Mucosa of stomach (tissue), 1 donor: ENCODE results near the gene NACC2.
"Not testable (repeated sequence)": the region's sequence is repeated elsewhere in the genome, so short reads cannot be mapped to it uniquely, and the experiment has no call there.

Experiments used
- H3K27me3 ChIP-seq: one replicate; pipeline ENCODE4 v1.7.0; 2013; ENCODE audit warnings: mild to moderate bottlenecking, low read length; ENCODE audit not compliant: control insufficient read depth, insufficient read depth
- H3K36me3 ChIP-seq: one replicate; pipeline ENCODE4 v1.7.0; 2013; ENCODE audit warnings: low read length; ENCODE audit not compliant: control insufficient read depth, insufficient read depth
- H3K4me1 ChIP-seq: one replicate; pipeline ENCODE4 v1.7.0; 2013; ENCODE audit warnings: mild to moderate bottlenecking, low read length; ENCODE audit not compliant: control insufficient read depth, insufficient read depth
- H3K4me3 ChIP-seq: one replicate; pipeline ENCODE4 v1.7.0; 2013; ENCODE audit warnings: low read length
- H3K9ac ChIP-seq: one replicate; pipeline ENCODE4 v1.7.0; 2013; ENCODE audit warnings: mild to moderate bottlenecking, low read length, moderate library complexity
- H3K9me3 ChIP-seq: one replicate; pipeline ENCODE4 v1.7.0; 2013; ENCODE audit warnings: mild to moderate bottlenecking, low read length, moderate library complexity; ENCODE audit not compliant: control insufficient read depth
- donor health status: Pancreatic carcinoma.

The NACC2 gene

DNA sequence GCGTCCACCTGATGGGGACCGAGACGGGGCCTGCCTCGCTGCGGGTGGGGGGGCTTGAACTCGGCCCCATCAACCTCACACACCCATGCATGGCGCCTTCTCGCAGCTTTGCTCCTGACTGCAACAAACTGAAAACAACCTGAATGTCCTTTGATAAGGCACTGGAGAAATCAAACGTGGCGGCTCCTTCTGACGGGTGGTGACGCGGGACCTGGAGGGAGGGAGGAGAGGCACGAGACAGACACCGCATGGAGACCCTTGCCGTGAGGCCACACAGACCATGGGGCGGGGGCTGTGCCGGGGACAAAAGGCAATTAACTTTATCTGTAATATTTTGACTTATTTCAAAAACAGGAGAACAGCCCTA lies 48.6 kb downstream of the NACC2 start:
- Histone ChIP-seq H3K36me3 (no peaks in the 10 kb centered on the region), H3K9me3 (no peaks in the 10 kb centered on the region), H3K4me3 (no peak overlapping the region), H3K9ac (no peak overlapping the region), H3K4me1 (peaks cover 7% of the 10 kb centered on the region), H3K27me3 (no peaks in the 10 kb centered on the region)

DNA sequence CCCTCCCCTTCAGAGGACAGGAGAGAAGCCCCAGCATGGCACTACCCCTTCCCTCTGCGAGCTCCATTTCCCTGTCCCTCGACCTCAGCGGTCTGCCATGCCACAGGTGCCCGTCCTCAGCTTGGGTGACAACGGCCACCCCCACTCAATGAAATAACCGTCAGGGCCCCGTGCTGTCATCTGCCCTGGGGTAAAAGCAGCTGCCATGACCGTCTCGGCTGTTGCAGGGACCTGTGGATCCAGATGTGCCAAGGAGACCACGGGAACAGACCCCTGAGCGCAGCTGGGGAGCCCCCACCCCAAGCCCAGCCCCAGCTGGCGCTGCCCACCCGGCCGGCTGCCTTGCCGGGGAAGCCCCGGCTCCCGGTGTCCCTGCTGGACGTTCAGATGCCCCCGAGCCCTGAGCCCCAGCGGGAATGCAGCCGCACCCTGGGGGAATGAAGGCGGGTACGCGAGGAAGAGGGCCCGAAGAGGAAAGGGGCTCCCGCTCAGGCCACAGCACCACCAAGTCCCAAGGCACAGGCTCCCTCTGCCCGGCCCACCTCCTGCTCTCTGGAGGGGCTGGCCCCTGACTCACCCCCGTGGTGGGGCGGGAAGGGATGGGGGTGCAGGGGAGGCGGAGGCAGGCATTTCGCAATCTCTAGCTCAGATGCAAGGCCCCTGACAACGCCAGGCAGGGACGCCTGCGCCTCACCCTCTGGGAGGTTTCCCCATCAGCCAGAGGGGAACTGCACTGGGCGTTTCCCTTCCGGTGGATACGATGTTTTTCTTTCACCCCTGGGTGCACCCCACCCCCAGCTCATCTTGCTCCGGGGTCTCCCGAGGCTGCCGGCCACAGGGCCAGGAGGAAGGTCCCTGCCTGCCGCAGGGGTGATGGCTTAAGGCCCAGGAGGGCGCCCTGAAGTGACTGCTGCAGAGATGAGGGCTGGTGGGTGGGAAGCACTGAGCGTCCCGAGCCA lies 49.2 kb downstream of the NACC2 start:
- Histone ChIP-seq H3K27me3 (no peaks in the 10 kb centered on the region), H3K4me1 (peaks cover 4% of the 10 kb centered on the region), H3K9ac (no peak overlapping the region), H3K36me3 (no peaks in the 10 kb centered on the region), H3K4me3 (no peak overlapping the region), H3K9me3 (no peaks in the 10 kb centered on the region)

DNA sequence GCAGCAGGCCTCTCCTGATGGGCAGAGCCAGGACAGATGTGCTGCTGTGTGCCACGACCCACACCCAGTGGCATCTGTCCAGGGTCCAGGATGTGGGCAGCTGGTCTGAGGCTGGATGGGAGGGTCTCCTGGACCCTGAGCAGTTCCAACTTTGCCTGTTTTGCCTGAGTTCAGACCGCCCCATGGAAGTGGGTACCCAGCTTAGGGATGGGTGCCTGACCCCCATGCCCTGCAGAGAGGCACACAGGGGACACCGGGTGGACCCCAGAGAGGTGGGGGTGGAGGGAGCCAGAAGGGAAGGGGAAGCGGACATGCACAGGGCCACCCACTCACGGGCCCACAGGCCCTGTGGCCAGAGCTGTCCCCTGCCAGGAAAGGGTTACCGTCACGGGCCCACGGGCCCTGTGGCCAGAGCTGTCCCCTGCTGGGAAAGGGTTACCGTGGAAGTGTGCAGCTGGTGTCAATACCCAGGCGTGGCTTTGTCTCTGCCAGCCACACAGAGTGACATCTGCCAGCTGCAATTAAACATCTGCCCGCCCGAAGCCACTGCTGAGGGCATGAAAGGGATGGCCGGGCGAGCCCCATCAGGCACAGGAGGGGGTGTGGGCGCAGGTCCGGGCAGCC lies 50.0 kb downstream of the NACC2 start:
- no peak overlapping the region for H3K9ac ChIP-seq
- no peaks in the 10 kb centered on the region for H3K36me3 ChIP-seq
- H3K4me1 ChIP-seq: no peaks in the 10 kb centered on the region
- H3K27me3 ChIP-seq: no peaks in the 10 kb centered on the region
- no peak overlapping the region for H3K4me3 ChIP-seq
- H3K9me3 ChIP-seq: no peaks in the 10 kb centered on the region

DNA sequence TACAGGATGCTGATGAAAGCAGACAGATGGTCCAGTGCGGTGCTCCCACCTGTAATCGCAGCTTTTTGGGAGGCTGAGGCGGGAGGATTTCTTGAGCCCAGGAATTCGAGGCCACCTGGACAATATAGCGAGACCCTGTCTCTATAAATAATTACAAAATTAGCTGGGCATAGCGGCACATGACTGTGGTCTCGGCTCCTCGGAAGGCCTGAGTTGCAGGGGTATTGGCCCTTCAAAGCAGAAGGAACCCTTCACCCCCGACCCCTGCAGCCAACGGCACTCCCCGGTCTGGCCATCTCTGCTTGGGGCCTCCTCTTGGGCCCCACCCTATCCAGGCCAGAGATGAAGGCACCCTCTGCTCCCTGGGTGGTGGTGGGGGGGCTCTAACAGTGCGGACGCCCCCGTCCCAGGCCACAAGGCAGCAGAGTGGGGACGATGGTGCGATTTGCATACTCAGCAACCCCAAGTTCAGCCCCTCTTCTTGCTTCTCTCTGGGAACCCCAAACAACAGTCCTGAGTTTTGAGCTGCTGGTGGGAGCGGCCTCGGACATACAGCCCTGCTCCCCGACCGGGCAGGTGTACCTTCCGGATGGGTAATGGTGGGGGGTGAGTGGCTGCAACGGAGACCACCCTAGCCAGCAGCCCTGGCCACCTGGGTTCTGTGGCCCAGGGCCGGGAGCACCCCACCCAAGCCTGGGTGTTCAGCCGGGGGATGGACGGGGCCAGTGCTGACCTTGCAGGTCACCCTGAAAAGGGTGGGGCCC lies 50.7 kb downstream of the NACC2 start:
- Histone ChIP-seq H3K9me3 (no peaks in the 10 kb centered on the region), H3K36me3 (no peaks in the 10 kb centered on the region), H3K4me3 (no peak overlapping the region), H3K27me3 (no peaks in the 10 kb centered on the region), H3K4me1 (no peaks in the 10 kb centered on the region), H3K9ac (no peak overlapping the region)

DNA sequence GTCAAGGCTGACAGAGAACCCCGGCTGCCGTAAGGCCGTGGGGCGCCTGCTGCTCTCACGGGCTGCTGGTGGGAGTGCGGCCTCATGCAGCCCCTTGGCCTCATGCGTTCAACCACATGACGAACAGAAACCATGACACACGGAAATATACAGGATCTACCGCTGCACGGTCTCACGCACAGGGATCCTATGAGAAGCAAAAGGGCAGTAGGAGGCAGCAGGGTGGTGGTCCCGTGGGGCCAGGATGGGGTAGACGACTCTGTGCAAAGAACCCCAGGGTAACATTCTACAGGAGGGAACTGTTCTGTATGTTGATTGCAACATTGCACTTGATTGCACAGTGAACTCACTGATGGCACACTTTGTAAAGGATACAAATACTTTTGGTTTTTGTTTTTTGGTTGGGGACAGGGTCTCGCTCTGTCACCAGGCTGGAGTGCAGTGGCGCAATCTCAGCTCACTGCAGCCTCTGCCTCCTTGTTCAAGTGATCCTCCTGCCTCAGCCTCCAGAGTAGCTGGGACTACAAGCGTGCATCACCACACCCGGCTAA lies 51.6 kb downstream of the NACC2 start:
- Histone ChIP-seq H3K4me1 (no peaks in the 10 kb centered on the region), H3K36me3 (no peaks in the 10 kb centered on the region), H3K9ac (no peak overlapping the region), H3K27me3 (no peaks in the 10 kb centered on the region), H3K9me3 (no peaks in the 10 kb centered on the region), H3K4me3 (no peak overlapping the region)

DNA sequence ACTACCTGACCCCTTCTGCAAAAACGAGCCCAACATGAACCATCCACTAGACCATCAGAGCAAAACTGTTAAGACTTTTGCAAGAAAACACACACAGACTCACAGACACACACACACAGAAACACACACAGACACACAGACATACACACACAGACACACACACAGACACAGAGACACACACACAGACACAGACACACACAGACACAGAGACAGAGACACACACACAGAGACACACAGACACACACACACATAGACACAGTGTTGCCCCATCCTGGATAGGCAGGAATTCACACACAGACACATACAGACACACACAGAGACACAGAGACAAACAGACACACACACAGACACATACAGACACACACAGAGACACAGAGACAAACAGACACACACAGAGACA lies 52.5 kb downstream of the NACC2 start:
- no peaks in the 10 kb centered on the region for H3K36me3 ChIP-seq
- no peaks in the 10 kb centered on the region for H3K4me1 ChIP-seq

DNA sequence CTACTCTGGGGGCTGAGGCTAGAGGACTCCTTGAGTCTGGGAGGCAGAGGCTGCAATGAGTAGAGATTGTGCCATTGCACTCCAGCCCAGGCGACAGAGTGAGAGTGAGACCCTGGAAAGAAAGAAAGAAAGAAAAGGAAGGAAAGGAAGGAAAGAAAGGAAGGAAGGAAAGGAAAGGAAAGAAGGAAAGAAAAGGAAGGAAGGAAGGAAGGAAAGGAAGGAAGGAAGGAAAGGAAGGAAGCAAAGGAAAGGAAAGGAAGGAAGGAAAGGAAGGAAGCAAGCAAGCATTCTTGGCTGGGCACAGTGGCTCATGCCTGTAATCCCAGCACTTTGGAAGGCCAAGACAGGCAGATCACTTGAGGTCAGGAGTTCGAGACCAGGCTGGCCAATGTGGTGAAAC lies 54.2 kb downstream of the NACC2 start:
- not testable (repeated sequence) for H3K27me3 ChIP-seq, H3K4me3 ChIP-seq, H3K36me3 ChIP-seq, H3K4me1 ChIP-seq, H3K9ac ChIP-seq, H3K9me3 ChIP-seq

More for the DNA sequence above, 52.5 kb downstream of the NACC2 start:
- Histone ChIP-seq H3K4me3 (no peak overlapping the region), H3K27me3 (no peaks in the 10 kb centered on the region), H3K9me3 (no peaks in the 10 kb centered on the region), H3K9ac (no peak overlapping the region)

DNA sequence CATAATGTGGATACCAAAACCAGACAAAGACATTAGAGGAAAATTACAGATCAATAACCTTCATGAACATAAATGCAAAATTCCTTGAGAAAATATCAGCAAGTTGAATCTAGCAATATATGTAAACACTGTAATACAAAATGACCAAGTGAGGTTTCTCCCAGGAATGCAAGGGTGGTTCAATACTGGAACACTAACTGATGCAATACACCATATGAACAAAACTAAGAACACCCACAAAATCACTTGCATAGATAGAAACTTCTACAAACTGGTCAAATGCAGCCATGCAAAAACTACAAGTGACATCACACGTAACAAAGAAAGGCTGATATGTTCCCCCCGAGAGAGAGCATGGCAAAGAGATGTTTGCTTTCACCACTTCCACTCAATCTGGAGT lies 55.6 kb downstream of the NACC2 start:
- no peak overlapping the region for H3K9ac ChIP-seq
- H3K4me1 ChIP-seq: no peaks in the 10 kb centered on the region
- H3K27me3 ChIP-seq: no peaks in the 10 kb centered on the region
- H3K9me3 ChIP-seq: no peaks in the 10 kb centered on the region
- H3K4me3 ChIP-seq: no peak overlapping the region
- no peaks in the 10 kb centered on the region for H3K36me3 ChIP-seq

DNA sequence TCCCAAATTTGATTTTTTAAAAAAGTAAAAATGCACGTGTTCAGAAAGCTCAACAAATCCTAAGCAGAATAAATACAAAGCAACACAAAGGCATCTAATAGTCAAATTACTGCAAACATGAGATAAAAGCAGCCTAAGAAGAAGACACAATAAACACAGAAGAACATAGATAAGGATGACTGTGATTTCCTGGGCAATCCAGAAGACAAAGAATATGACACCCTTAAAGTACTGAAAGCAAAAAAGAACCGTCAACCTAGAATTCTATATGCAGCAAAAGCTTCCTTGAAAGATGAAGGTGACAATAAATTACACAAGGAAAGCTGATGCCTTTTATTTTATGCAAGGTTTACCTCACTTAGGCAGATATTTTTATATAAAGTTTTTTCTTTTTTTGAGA lies 58.2 kb downstream of the NACC2 start:
- Histone ChIP-seq H3K36me3 (no peaks in the 10 kb centered on the region), H3K4me1 (peaks cover 6% of the 10 kb centered on the region)

DNA sequence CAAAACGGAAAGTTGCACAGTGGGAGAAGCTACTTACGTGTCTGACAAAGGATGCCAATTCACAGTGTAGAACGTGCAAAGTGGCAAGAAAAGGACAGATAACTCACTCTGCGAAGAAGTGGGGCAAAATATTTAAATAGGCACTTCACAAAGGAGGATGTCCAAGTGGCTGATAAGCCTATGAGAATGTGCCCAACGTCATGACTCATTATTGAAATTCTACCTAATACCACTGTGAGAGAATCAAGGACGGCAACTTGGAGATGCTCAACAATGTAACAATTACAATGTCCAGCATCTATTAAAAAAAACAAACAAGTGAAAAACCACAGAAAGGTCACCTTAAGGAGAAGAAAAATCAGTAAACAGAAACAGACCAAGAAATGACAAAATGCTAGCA lies 59.0 kb downstream of the NACC2 start:
- Histone ChIP-seq H3K9me3 (no peaks in the 10 kb centered on the region), H3K36me3 (no peaks in the 10 kb centered on the region), H3K9ac (no peak overlapping the region), H3K4me3 (no peak overlapping the region), H3K4me1 (peaks cover 6% of the 10 kb centered on the region), H3K27me3 (no peaks in the 10 kb centered on the region)

More for the DNA sequence above, 58.2 kb downstream of the NACC2 start:
- Histone ChIP-seq H3K9me3 (no peaks in the 10 kb centered on the region), H3K9ac (no peak overlapping the region), H3K4me3 (no peak overlapping the region), H3K27me3 (no peaks in the 10 kb centered on the region)

DNA sequence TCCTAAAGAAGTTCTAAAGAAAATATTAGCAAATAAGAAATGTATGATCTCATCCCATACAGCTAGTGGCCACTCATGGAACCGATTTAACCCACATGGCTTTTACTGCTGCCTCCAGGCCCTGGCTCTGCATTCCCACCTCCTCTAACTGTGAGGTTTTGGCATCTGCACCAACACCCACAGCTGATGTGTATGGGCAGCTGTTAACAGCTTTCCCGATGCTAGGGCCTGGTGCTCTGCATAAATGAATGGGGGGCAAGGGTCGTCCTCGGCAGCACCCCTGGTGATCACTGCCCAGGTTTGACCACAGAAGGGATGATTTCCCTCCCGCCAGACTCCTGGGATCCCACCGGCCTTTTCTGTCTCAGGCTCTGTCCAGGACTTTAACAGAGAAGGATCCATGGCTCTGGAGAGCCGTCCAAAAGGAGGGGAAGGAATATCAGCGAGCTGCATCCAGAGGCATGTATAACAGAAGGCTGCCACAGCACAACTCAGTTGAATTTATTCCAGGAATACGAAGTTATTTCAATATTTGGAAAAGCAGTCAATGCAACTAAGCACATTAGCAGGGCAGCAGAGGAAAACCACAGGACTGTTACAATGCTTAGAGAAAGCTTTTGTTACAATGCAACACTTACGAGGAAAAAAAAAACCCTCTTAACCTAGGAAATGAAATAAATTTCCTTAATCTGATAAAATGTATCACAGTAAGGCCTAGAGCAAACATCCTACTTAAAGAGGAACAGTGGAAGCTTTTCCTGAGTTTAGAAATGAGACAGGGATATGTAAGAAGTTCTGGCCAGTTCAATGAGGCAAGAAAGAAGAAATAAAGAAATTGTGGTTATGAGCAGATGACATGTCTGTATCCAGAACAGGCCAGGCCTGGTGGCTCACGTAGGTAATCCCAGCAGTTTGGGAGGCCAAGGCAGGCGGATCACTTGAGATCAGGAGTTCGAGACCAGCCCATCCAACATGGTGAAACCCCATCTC lies 63.1 kb downstream of the NACC2 start:
- H3K4me1 ChIP-seq: peaks cover 6% of the 10 kb centered on the region
- H3K9ac ChIP-seq: no peak overlapping the region

More for the DNA sequence above, 63.1 kb downstream of the NACC2 start:
- no peaks in the 10 kb centered on the region for H3K9me3 ChIP-seq
- H3K36me3 ChIP-seq: no peaks in the 10 kb centered on the region
- no peaks in the 10 kb centered on the region for H3K27me3 ChIP-seq
- no peak overlapping the region for H3K4me3 ChIP-seq
